Gastrocnemius medialis (tissue), 4 donors: ENCODE measurements around the gene GMCL2. TPM values are rescaled to one million over a fixed set of nuclear protein-coding genes. Genes with fewer than 3 reads are reported as not detected.
"Not testable (repeated sequence)": the region's sequence is repeated elsewhere in the genome, so short reads cannot be mapped to it uniquely, and the experiment has no call there.

Experiments
- ATAC-seq, 2 donors: fragments of 150-250 bp; one replicate each; pipeline ENCODE4 v1.9.1; 2016
- DNase-seq, 2 donors: peaks; one replicate each; pipeline ENCODE4 v3.0.0-alpha.2; 2019
- H3K27ac ChIP-seq, 4 donors: fragments of 200-600 bp; sonication (generic); 1 replicate in 1 of 4; 2 replicates in 3 of 4; pipeline ENCODE4 v1.5.1; 2016 to 2018; ENCODE audit warnings: mild to moderate bottlenecking in 2 of 4, moderate library complexity in 1 of 4
- H3K27me3 ChIP-seq, 3 donors: fragments of 200-600 bp; sonication (generic) in 2 of 3; 1 replicate in 1 of 3; 2 replicates in 2 of 3; pipeline versions ENCODE4 v1.5.1 to v1.6.0; 2016 to 2019; ENCODE audit warnings: mild to moderate bottlenecking in 1 of 3, moderate library complexity in 1 of 3
- H3K36me3 ChIP-seq, 2 donors: fragments of 200-600 bp; sonication (generic) in 1 of 2; one replicate each; pipeline ENCODE4 v1.5.1; 2017 to 2018
- H3K4me1 ChIP-seq, 2 donors: fragments of 200-600 bp; sonication (generic) in 1 of 2; one replicate each; pipeline ENCODE4 v1.5.1; 2016 to 2017; ENCODE audit warnings: mild to moderate bottlenecking in 2 of 2
- H3K4me3 ChIP-seq, 4 donors: fragments of 200-600 bp; sonication (generic) in 3 of 4; 1 replicate in 1 of 4; 2 replicates in 3 of 4; pipeline ENCODE4 v1.5.1; 2016 to 2019; ENCODE audit warnings: mild to moderate bottlenecking in 2 of 4
- H3K9me3 ChIP-seq, 3 donors: fragments of 200-600 bp; sonication (generic) in 2 of 3; 1 replicate in 1 of 3; 2 replicates in 2 of 3; pipeline ENCODE4 v1.5.1; 2016 to 2019
- CTCF ChIP-seq, 5 experiments: fragments of 450-650 bp in 3 of 5; fragments of 200-600 bp in 2 of 5; sonication (generic) in 2 of 5; IDR thresholded peaks in 4 of 5; conservative IDR thresholded peaks in 1 of 5; 1 replicate in 4 of 5; 2 replicates in 1 of 5; pipeline ENCODE4 v1.5.1; 2016 to 2019; ENCODE audit warnings: antibody characterized with exemption in 5 of 5, mild to moderate bottlenecking in 3 of 5, moderate library complexity in 3 of 5
- POLR2A ChIP-seq, 2 donors: fragments of 450-650 bp; IDR thresholded peaks; one replicate each; pipeline ENCODE4 v1.6.1; 2017; ENCODE audit warnings: antibody characterized with exemption in 2 of 2, mild to moderate bottlenecking in 2 of 2, moderate library complexity in 2 of 2
- in situ Hi-C, 4 donors: fragments of 200-750 bp; cut with MboI; loops; one replicate each; pipeline versions ENCODE4 v1.15.0 to v1.8.0; 2017; ENCODE audit warnings: low sequenced_read_pairs in 4 of 4
- intact Hi-C: fragments of 100-400 bp; cut with DNase I; formaldehyde crosslinking; loops from one replicate; pipeline ENCODE4 v1.15.1; 2023; ENCODE audit warnings: low total_unique reads
- total RNA-seq, 4 donors: library from RNA; depleted of rRNA; stranded (reverse); fragments of >200 nt; gene quantifications; one replicate each; pipeline versions ENCODE4 v1.1.0 to v1.2.3, GENCODE V29; 2016

GMCL2 gene
- total RNA-seq, 4 donors from 2014 or later, result not detected

GRCh38 chr5:178199581-178200434 lies 12.6 kb upstream of the GMCL2 start:
- Histone ChIP-seq H3K36me3 (no peaks in the 10 kb centered on the region), H3K4me1 (no peaks in the 10 kb centered on the region), H3K27me3 (no peaks in the 10 kb centered on the region), H3K9me3 (no peaks in the 10 kb centered on the region), H3K27ac (no peak overlapping the region), H3K4me3 (no peak overlapping the region)
- ATAC-seq (no peak), DNase-seq (no peak)
- TF ChIP-seq CTCF (IDR thresholded peaks at IDR 0.05 in 4 of 5, conservative IDR thresholded peaks at IDR 0.05 in 1 of 5), result no peak
- TF ChIP-seq POLR2A (IDR thresholded peaks at IDR 0.05), result no peak
- in situ Hi-C loops, result no loop called here
- intact Hi-C loops, result no loop called here

- Histone ChIP-seq H3K27me3 (no peaks in the 10 kb centered on the region), H3K4me1 (no peaks in the 10 kb centered on the region), H3K36me3 (no peaks in the 10 kb centered on the region), H3K4me3 (no peak overlapping the region), H3K27ac (no peak overlapping the region), H3K9me3 (no peaks in the 10 kb centered on the region)
- in situ Hi-C loops, result no loop called here
- DNase-seq (no peak), ATAC-seq (no peak)
- intact Hi-C loops, result no loop called here
- TF ChIP-seq CTCF (IDR thresholded peaks at IDR 0.05 in 4 of 5, conservative IDR thresholded peaks at IDR 0.05 in 1 of 5), result no peak
- no peak for TF ChIP-seq POLR2A (IDR thresholded peaks at IDR 0.05)
Measured at GRCh38 chr5:178198706-178199105, 11.5 kb upstream of the GMCL2 start.

GRCh38 chr5:178198151-178198550 lies 11.0 kb upstream of the GMCL2 start:
- H3K4me3 ChIP-seq, in situ Hi-C loops, intact Hi-C loops, H3K36me3 ChIP-seq, H3K27me3 ChIP-seq, ATAC-seq, H3K9me3 ChIP-seq, DNase-seq, H3K27ac ChIP-seq, H3K4me1 ChIP-seq: not testable (repeated sequence)

- no peaks in the 10 kb centered on the region for H3K4me1 ChIP-seq
- no peak overlapping the region for H3K27ac ChIP-seq
- in situ Hi-C loops, result no loop called here
- intact Hi-C loops, result no loop called here
- no peaks in the 10 kb centered on the region for H3K9me3 ChIP-seq
- no peak for DNase-seq
- peak in 3 of 5 experiments; percentile 12 to 43 (median 19) for TF ChIP-seq CTCF (IDR thresholded peaks at IDR 0.05 in 4 of 5, conservative IDR thresholded peaks at IDR 0.05 in 1 of 5)
- no peak for TF ChIP-seq POLR2A (IDR thresholded peaks at IDR 0.05)
- no peaks in the 10 kb centered on the region for H3K27me3 ChIP-seq
- ATAC-seq, result peak in 1 of 2 donors; percentile 53
- no peaks in the 10 kb centered on the region for H3K36me3 ChIP-seq
- no peak overlapping the region for H3K4me3 ChIP-seq
Measured at GRCh38 chr5:178196986-178197385, 9.8 kb upstream of the GMCL2 start.

- DNase-seq (no peak), ATAC-seq (no peak)
- in situ Hi-C loops (no loop called here), intact Hi-C loops (no loop called here)
- Histone ChIP-seq H3K4me3 (no peak overlapping the region), H3K27me3 (no peaks in the 10 kb centered on the region), H3K9me3 (no peaks in the 10 kb centered on the region), H3K27ac (no peak overlapping the region), H3K4me1 (no peaks in the 10 kb centered on the region), H3K36me3 (no peaks in the 10 kb centered on the region)
- TF ChIP-seq CTCF (IDR thresholded peaks at IDR 0.05 in 4 of 5, conservative IDR thresholded peaks at IDR 0.05 in 1 of 5) (no peak), POLR2A (IDR thresholded peaks at IDR 0.05) (no peak)
Measured at GRCh38 chr5:178196281-178196812, 9.2 kb upstream of the GMCL2 start.
